ENCODE data around the gene NXPE2.
"Not testable (repeated sequence)": the region's sequence is repeated elsewhere in the genome, so short reads cannot be mapped to it uniquely, and the experiment has no call there.

GRCh38 chr11:114631445-114631965 is 46.8 kb upstream of the NXPE2 start:
- TF ChIP-seq EP300, POLR2A (IDR thresholded peaks at IDR 0.05): not testable (repeated sequence)
